Activated CD4-positive, CD25-positive, alpha-beta regulatory T cell treated with anti-CD3 and anti-CD28 coated beads, Interleukin-2, amount 50 U/mL, for 24 hours (primary cell): ENCODE data around the gene FAM209A.
"Not testable (repeated sequence)": the region's sequence is repeated elsewhere in the genome, so short reads cannot be mapped to it uniquely, and the experiment has no call there.

ENCODE experiments used
- ATAC-seq, 2 donors: fragments of 150-1000 bp; cut with Tn5 transposase; one replicate each; pipeline ENCODE4 v1.10.0; 2021; ENCODE audit warnings: mild to moderate bottlenecking in 1 of 2, moderate library complexity in 1 of 2

The FAM209A gene

GRCh38 chr20:56524444-56524843 lies at the start of gene FAM209A:
Gene FAM209A (plus strand): TSS chr20:56524744. CDS start chr20:56524809, 65 bp downstream.
- not testable (repeated sequence) for ATAC-seq

- ATAC-seq: no peak
Observed at GRCh38 chr20:56483970-56484369, 40.6 kb upstream of the FAM209A start.

GRCh38 chr20:56487216-56487615 lies 37.3 kb upstream of the FAM209A start:
- ATAC-seq: no peak

- ATAC-seq: no peak
Observed at GRCh38 chr20:56488566-56488965, 36.0 kb upstream of the FAM209A start.

- ATAC-seq: no peak
Observed at GRCh38 chr20:56501116-56501515, 23.4 kb upstream of the FAM209A start.

GRCh38 chr20:56503916-56504315 lies 20.6 kb upstream of the FAM209A start:
- no peak for ATAC-seq

GRCh38 chr20:56504373-56505005 lies 20.1 kb upstream of the FAM209A start:
- ATAC-seq: no peak

GRCh38 chr20:56506103-56506502 lies 18.4 kb upstream of the FAM209A start:
- ATAC-seq: no peak

GRCh38 chr20:56511926-56512325 lies 12.6 kb upstream of the FAM209A start:
- no peak for ATAC-seq

GRCh38 chr20:56513161-56514150 lies 11.1 kb upstream of the FAM209A start:
- no peak for ATAC-seq

GRCh38 chr20:56516631-56517030 lies 7.9 kb upstream of the FAM209A start:
- no peak for ATAC-seq

GRCh38 chr20:56517211-56517610 lies 7.3 kb upstream of the FAM209A start:
- ATAC-seq: no peak

GRCh38 chr20:56517641-56518040 lies 6.9 kb upstream of the FAM209A start:
- no peak for ATAC-seq

- no peak for ATAC-seq
Observed at GRCh38 chr20:56518126-56518525, 6.4 kb upstream of the FAM209A start.

- ATAC-seq: no peak
Observed at GRCh38 chr20:56518721-56519398, 5.7 kb upstream of the FAM209A start.

- no peak for ATAC-seq
Observed at GRCh38 chr20:56519551-56519950, 5.0 kb upstream of the FAM209A start.

- no peak for ATAC-seq
Observed at GRCh38 chr20:56520180-56520579, 4.4 kb upstream of the FAM209A start.

- ATAC-seq: not testable (repeated sequence)
Observed at GRCh38 chr20:56520746-56521354, 3.7 kb upstream of the FAM209A start.

- ATAC-seq: no peak
Observed at GRCh38 chr20:56522311-56522710, 2.2 kb upstream of the FAM209A start.

- no peak for ATAC-seq
Observed at GRCh38 chr20:56527521-56527920, 3.0 kb downstream of the FAM209A start.

GRCh38 chr20:56532946-56533345 lies 8.4 kb downstream of the FAM209A start, which contains the start of gene FAM209B:
Gene FAM209B (plus strand): TSS chr20:56533246. CDS start chr20:56533342, 96 bp downstream.
- ATAC-seq: not testable (repeated sequence)

GRCh38 chr20:56537997-56538396 lies 13.5 kb downstream of the FAM209A start:
- no peak for ATAC-seq

GRCh38 chr20:56540415-56540814 lies 15.9 kb downstream of the FAM209A start:
- ATAC-seq: no peak
